GM12801 (cell line): ENCODE data around the gene CMTM4.

Experiments
- CTCF ChIP-seq: IDR thresholded peaks from one replicate; pipeline ENCODE4 v1.5.1; 2011; ENCODE audit warnings: control low read depth; ENCODE audit not compliant: insufficient read length; ENCODE audit errors: extremely low read depth

Gene CMTM4

GRCh38 chr16:66575060-66575459, 121.5 kb downstream of the CMTM4 start:
- no peak for TF ChIP-seq CTCF

- TF ChIP-seq CTCF: no peak
Observed at GRCh38 chr16:66574531-66574930, 122.0 kb downstream of the CMTM4 start.

GRCh38 chr16:66574081-66574480, 122.5 kb downstream of the CMTM4 start:
- no peak for TF ChIP-seq CTCF

GRCh38 chr16:66572356-66572755, 124.2 kb downstream of the CMTM4 start:
- TF ChIP-seq CTCF: no peak

- TF ChIP-seq CTCF: no peak
Observed at GRCh38 chr16:66569827-66570405, 126.6 kb downstream of the CMTM4 start.

GRCh38 chr16:66569131-66569530, 127.4 kb downstream of the CMTM4 start:
- TF ChIP-seq CTCF: no peak

GRCh38 chr16:66568355-66568754, 128.2 kb downstream of the CMTM4 start:
- no peak for TF ChIP-seq CTCF
